Measurements from ENCODE around the gene GTF2H4. TPM values are rescaled to one million over a fixed set of nuclear protein-coding genes. Genes with fewer than 3 reads are reported as not detected.

Gene GTF2H4
- total and polyA plus RNA-seq, 8 donors: 3.9 to 67.4 (median 13.0) TPM

GRCh38 chr6:30914854-30915590 lies 7.0 kb downstream of the GTF2H4 start:
- peak overlapping the region; percentile 87 to 95 (median 94) for H3K27ac ChIP-seq
- peaks cover 30 to 68% (median 63%) of the 10 kb centered on the region in 4 donors for H3K36me3 ChIP-seq
- intact Hi-C loops (cut with DNase I; ENCODE audit: low total_unique reads): no loop called here
- no peaks in the 10 kb centered on the region for H3K9me3 ChIP-seq
- peak overlapping the region; percentile 56 to 68 (median 58) for H3K4me3 ChIP-seq
- no peak for TF ChIP-seq POLR2A (IDR thresholded peaks at IDR 0.05)
- TF ChIP-seq POLR2AphosphoS5 (IDR thresholded peaks at IDR 0.05): no peak
- no peak for TF ChIP-seq EP300 (IDR thresholded peaks at IDR 0.05)
- no peak for TF ChIP-seq CTCF (IDR thresholded peaks at IDR 0.05)
- H3K27me3 ChIP-seq: no peaks in the 10 kb centered on the region
- 20 to 42% (median 33%) methylated on average over 17 of the region's 17 CpGs for WGBS, 5 donors
- DNase-seq: no peak
- peaks cover 25 to 40% (median 30%) of the 10 kb centered on the region in 4 donors for H3K4me1 ChIP-seq

- TF ChIP-seq EP300 (IDR thresholded peaks at IDR 0.05): no peak
- no peak for TF ChIP-seq POLR2AphosphoS5 (IDR thresholded peaks at IDR 0.05)
- no peak for TF ChIP-seq POLR2A (IDR thresholded peaks at IDR 0.05)
- peak in 5 of 7 experiments; percentile 28 to 77 (median 57) for TF ChIP-seq CTCF (IDR thresholded peaks at IDR 0.05)
- 16 to 34% (median 18%) methylated on average over 5 of the region's 5 CpGs for WGBS, 5 donors
- intact Hi-C loops (cut with DNase I; ENCODE audit: low total_unique reads): no loop called here
- Histone ChIP-seq H3K4me3 (no peak overlapping the region), H3K27me3 (no peaks in the 10 kb centered on the region), H3K4me1 (peaks cover 25 to 40% (median 30%) of the 10 kb centered on the region in 4 donors), H3K27ac (peak overlapping the region in 4 of 5 donors; percentile 54 to 95 (median 90)), H3K36me3 (peaks cover 30 to 68% (median 63%) of the 10 kb centered on the region in 4 donors), H3K9me3 (no peaks in the 10 kb centered on the region)
- DNase-seq: peak in 1 of 2 donors; percentile 89
Measured at GRCh38 chr6:30915591-30915946, 7.6 kb downstream of the GTF2H4 start.

GRCh38 chr6:30917041-30917440 lies 9.0 kb downstream of the GTF2H4 start:
- 81 to 92% (median 89%) methylated on average over 4 to 7 of the region's 7 CpGs for WGBS, 5 donors
- Histone ChIP-seq H3K9me3 (no peaks in the 10 kb centered on the region), H3K27ac (no peak overlapping the region), H3K4me3 (no peak overlapping the region), H3K27me3 (no peaks in the 10 kb centered on the region), H3K4me1 (peaks cover 25 to 40% (median 30%) of the 10 kb centered on the region in 4 donors), H3K36me3 (peaks cover 38 to 68% (median 63%) of the 10 kb centered on the region in 4 donors)
- no peak for DNase-seq
- TF ChIP-seq CTCF (IDR thresholded peaks at IDR 0.05) (no peak), EP300 (IDR thresholded peaks at IDR 0.05) (no peak), POLR2A (IDR thresholded peaks at IDR 0.05) (no peak), POLR2AphosphoS5 (IDR thresholded peaks at IDR 0.05) (no peak)
- intact Hi-C loops (cut with DNase I; ENCODE audit: low total_unique reads): no loop called here

- peaks cover 25 to 40% (median 30%) of the 10 kb centered on the region in 4 donors for H3K4me1 ChIP-seq
- H3K27me3 ChIP-seq: no peaks in the 10 kb centered on the region
- no peak for TF ChIP-seq POLR2A (IDR thresholded peaks at IDR 0.05)
- no peak for TF ChIP-seq EP300 (IDR thresholded peaks at IDR 0.05)
- TF ChIP-seq CTCF (IDR thresholded peaks at IDR 0.05): no peak
- no peak for TF ChIP-seq POLR2AphosphoS5 (IDR thresholded peaks at IDR 0.05)
- no peak overlapping the region for H3K4me3 ChIP-seq
- 67 to 84% (median 77%) methylated on average over 8 of the region's 8 CpGs for WGBS, 5 donors
- peaks cover 40 to 68% (median 63%) of the 10 kb centered on the region in 4 donors for H3K36me3 ChIP-seq
- intact Hi-C loops (cut with DNase I; ENCODE audit: low total_unique reads): no loop called here
- H3K27ac ChIP-seq: no peak overlapping the region
- no peaks in the 10 kb centered on the region for H3K9me3 ChIP-seq
- DNase-seq: no peak
Measured at GRCh38 chr6:30917487-30917886, 9.5 kb downstream of the GTF2H4 start.
